ENCODE results near the gene DNER.
"Not testable (repeated sequence)": the region's sequence is repeated elsewhere in the genome, so short reads cannot be mapped to it uniquely, and the experiment has no call there.

DNER gene

GRCh38 chr2:229614021-229614420 is 100.3 kb downstream of the DNER start:
- not testable (repeated sequence) for DNase-seq

- no peak for DNase-seq
These were observed 101.9 kb downstream of the DNER start for GRCh38 chr2:229612384-229612971.

- DNase-seq: no peak
These were observed 103.0 kb downstream of the DNER start for GRCh38 chr2:229611360-229611759.

GRCh38 chr2:229610872-229611271 is 103.5 kb downstream of the DNER start:
- DNase-seq: no peak

GRCh38 chr2:229610333-229610732 is 104.0 kb downstream of the DNER start:
- DNase-seq: no peak

GRCh38 chr2:229601936-229602335 is 112.4 kb downstream of the DNER start:
- no peak for DNase-seq

GRCh38 chr2:229601396-229601795 is 113.0 kb downstream of the DNER start:
- no peak for DNase-seq

- no peak for DNase-seq
These were observed 116.1 kb downstream of the DNER start for GRCh38 chr2:229598227-229598626.

GRCh38 chr2:229596796-229597195 is 117.6 kb downstream of the DNER start:
- no peak for DNase-seq

- no peak for DNase-seq
These were observed 122.7 kb downstream of the DNER start for GRCh38 chr2:229591611-229592010.

- DNase-seq: peak; percentile 28 to 82
These were observed 127.3 kb downstream of the DNER start for GRCh38 chr2:229586746-229587705.

- no peak for DNase-seq
These were observed 128.3 kb downstream of the DNER start for GRCh38 chr2:229586012-229586411.

- no peak for DNase-seq
These were observed 132.2 kb downstream of the DNER start for GRCh38 chr2:229582151-229582550.

- DNase-seq: no peak
These were observed 136.1 kb downstream of the DNER start for GRCh38 chr2:229578052-229578846.

- DNase-seq: no peak
These were observed 138.6 kb downstream of the DNER start for GRCh38 chr2:229575569-229576315.

GRCh38 chr2:229572507-229573271 is 141.7 kb downstream of the DNER start:
- no peak for DNase-seq

GRCh38 chr2:229571243-229571642 is 143.1 kb downstream of the DNER start:
- DNase-seq: no peak

- no peak for DNase-seq
These were observed 148.0 kb downstream of the DNER start for GRCh38 chr2:229566370-229566769.

- no peak for DNase-seq
These were observed 150.0 kb downstream of the DNER start for GRCh38 chr2:229564300-229564907.

GRCh38 chr2:229563388-229563787 is 151.0 kb downstream of the DNER start:
- no peak for DNase-seq

GRCh38 chr2:229562472-229563127 is 151.8 kb downstream of the DNER start:
- no peak for DNase-seq
